Peyer's patch (tissue), 4 donors: ENCODE measurements around the gene ZNF668.

ENCODE experiments used
- POLR2A ChIP-seq, 2 donors: fragments of 450-650 bp; IDR thresholded peaks; one replicate each; pipeline ENCODE4 v1.5.1; 2017; ENCODE audit warnings: antibody characterized with exemption in 2 of 2, mild to moderate bottlenecking in 2 of 2, moderate library complexity in 2 of 2
- TF ChIP-seq, protein P1 (sequence below), 6 experiments: fragments of 450-650 bp in 4 of 6; fragments of 200-600 bp in 2 of 6; sonication (generic) in 1 of 6; IDR thresholded peaks; one replicate each; pipeline ENCODE4 v1.5.1; 2017 to 2019; ENCODE audit warnings: antibody characterized with exemption in 6 of 6, mild to moderate bottlenecking in 3 of 6, moderate library complexity in 1 of 6

GRCh38 chr16:31107465-31107867 lies 33.4 kb upstream of the ZNF668 start:
- no peak for TF ChIP-seq POLR2A (IDR thresholded peaks at IDR 0.05)
- TF ChIP-seq, protein P1, sequence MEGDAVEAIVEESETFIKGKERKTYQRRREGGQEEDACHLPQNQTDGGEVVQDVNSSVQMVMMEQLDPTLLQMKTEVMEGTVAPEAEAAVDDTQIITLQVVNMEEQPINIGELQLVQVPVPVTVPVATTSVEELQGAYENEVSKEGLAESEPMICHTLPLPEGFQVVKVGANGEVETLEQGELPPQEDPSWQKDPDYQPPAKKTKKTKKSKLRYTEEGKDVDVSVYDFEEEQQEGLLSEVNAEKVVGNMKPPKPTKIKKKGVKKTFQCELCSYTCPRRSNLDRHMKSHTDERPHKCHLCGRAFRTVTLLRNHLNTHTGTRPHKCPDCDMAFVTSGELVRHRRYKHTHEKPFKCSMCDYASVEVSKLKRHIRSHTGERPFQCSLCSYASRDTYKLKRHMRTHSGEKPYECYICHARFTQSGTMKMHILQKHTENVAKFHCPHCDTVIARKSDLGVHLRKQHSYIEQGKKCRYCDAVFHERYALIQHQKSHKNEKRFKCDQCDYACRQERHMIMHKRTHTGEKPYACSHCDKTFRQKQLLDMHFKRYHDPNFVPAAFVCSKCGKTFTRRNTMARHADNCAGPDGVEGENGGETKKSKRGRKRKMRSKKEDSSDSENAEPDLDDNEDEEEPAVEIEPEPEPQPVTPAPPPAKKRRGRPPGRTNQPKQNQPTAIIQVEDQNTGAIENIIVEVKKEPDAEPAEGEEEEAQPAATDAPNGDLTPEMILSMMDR (IDR thresholded peaks at IDR 0.05) = no peak
